HepG2 (cell line): ENCODE measurements around the gene BBC3. TPM values are rescaled to one million over a fixed set of nuclear protein-coding genes. Genes with fewer than 3 reads are reported as not detected.

Experiments
- ELF3 ChIP-seq: IDR thresholded peaks from 2 replicates; pipeline ENCODE4 v1.6.1; 2016; ENCODE audit warnings: missing genetic modification reagents, missing compliant biosample characterization
- ERF ChIP-seq: IDR thresholded peaks from 2 replicates; pipeline ENCODE4 v1.6.1; 2018; ENCODE audit warnings: missing biosample characterization, missing genetic modification reagents
- EZH2 ChIP-seq: conservative IDR thresholded peaks from 2 replicates; pipeline ENCODE4 v1.6.1; 2012; ENCODE audit warnings: mild to moderate bottlenecking, low read depth, low read length, moderate library complexity
- IKZF4 ChIP-seq: sonication (generic); formaldehyde crosslinking; IDR thresholded peaks from 2 replicates; pipeline ENCODE4 v1.5.1; 2020; ENCODE audit warnings: borderline replicate concordance, mild to moderate bottlenecking, low read depth, missing genetic modification reagents; ENCODE audit errors: not compliant biosample characterization
- KLF16 ChIP-seq, 2 experiments: sonication (generic) in 1 of 2; formaldehyde crosslinking in 1 of 2; IDR thresholded peaks; 2 replicates each; pipeline versions ENCODE4 v1.6.1 to v1.8.0; 2016 to 2023; ENCODE audit warnings: missing genetic modification reagents in 2 of 2, missing compliant biosample characterization in 1 of 2
- RFX5 ChIP-seq: IDR thresholded peaks from 2 replicates; pipeline ENCODE4 v1.6.1; 2011; ENCODE audit warnings: low read depth, low read length, improper control_type of control experiment
- SMAD1 ChIP-seq: sonication (generic); formaldehyde crosslinking; IDR thresholded peaks from 2 replicates; pipeline ENCODE4 v1.4.0; 2020; ENCODE audit warnings: missing genetic modification reagents, low read depth, mild to moderate bottlenecking, borderline replicate concordance
- SRSF1 ChIP-seq: fragments of 200-400 bp; formaldehyde crosslinking; optimal IDR thresholded peaks from 2 replicates; pipeline ENCODE3; 2017; ENCODE audit warnings: mild to moderate bottlenecking, low read depth, low read length, moderate library complexity
- ZC3H4 ChIP-seq: sonication (generic); formaldehyde crosslinking; IDR thresholded peaks from 2 replicates; pipeline ENCODE4 v1.4.0; 2020; ENCODE audit warnings: missing genetic modification reagents, borderline replicate concordance
- ZNF235 ChIP-seq: sonication (generic); formaldehyde crosslinking; IDR thresholded peaks from 2 replicates; pipeline ENCODE4 v1.8.1; 2023; ENCODE audit warnings: mild to moderate bottlenecking, missing genetic modification reagents, borderline replicate concordance
- polyA plus RNA-seq, 8 experiments: library from polyadenylated mRNA; depleted of rRNA in 3 of 8; stranded (reverse) in 7 of 8; unstranded in 1 of 8; fragments of >200 nt; fragmentation: Illumina TruSeq in 4 of 8; extraction: Trizol in 4 of 8; gene quantifications; 2 replicates each; pipeline versions ENCODE4 v1.2.1 to v1.2.3, GENCODE V29; 2011 to 2016; ENCODE audit warnings: low read depth in 4 of 8, missing spikeins in 1 of 8, mixed read lengths in 1 of 8; ENCODE audit not compliant: insufficient read depth in 1 of 8
- total RNA-seq, 5 experiments: library from RNA; depleted of rRNA; stranded (reverse); fragments of >200 nt; fragmentation: Illumina TruSeq; extraction: Trizol; gene quantifications; 2 replicates each; pipeline ENCODE4 v1.2.3, GENCODE V29; 2016; ENCODE audit warnings: low read depth in 1 of 5
- TF ChIP-seq, protein P1 (sequence below): sonication (generic); formaldehyde crosslinking; IDR thresholded peaks from 2 replicates; pipeline ENCODE4 v1.4.0; 2020; ENCODE audit warnings: missing genetic modification reagents, borderline replicate concordance
- TF ChIP-seq, protein P2 (sequence below): sonication (generic); formaldehyde crosslinking; IDR thresholded peaks from 2 replicates; pipeline ENCODE4 v1.4.0; 2020; ENCODE audit warnings: mild to moderate bottlenecking, missing genetic modification reagents
- TF ChIP-seq, protein P3 (sequence below): sonication (generic); formaldehyde crosslinking; IDR thresholded peaks from 2 replicates; pipeline ENCODE4 v1.5.0; 2020; ENCODE audit warnings: mild to moderate bottlenecking, missing genetic modification reagents, borderline replicate concordance
- TF ChIP-seq, protein P4 (sequence below): sonication (generic); formaldehyde crosslinking; IDR thresholded peaks from 2 replicates; pipeline ENCODE4 v1.4.0; 2020; ENCODE audit warnings: mild to moderate bottlenecking, missing genetic modification reagents
- TF ChIP-seq, protein P5 (sequence below): fragments of 450-650 bp; IDR thresholded peaks from 2 replicates; pipeline ENCODE4 v1.6.1; 2016

Gene BBC3
- total and polyA plus RNA-seq, 2 of the 13 experiments (the other 11 are each of a cell fraction or from before 2014, with no cell fraction given): 6.1 to 8.8 TPM

DNA sequence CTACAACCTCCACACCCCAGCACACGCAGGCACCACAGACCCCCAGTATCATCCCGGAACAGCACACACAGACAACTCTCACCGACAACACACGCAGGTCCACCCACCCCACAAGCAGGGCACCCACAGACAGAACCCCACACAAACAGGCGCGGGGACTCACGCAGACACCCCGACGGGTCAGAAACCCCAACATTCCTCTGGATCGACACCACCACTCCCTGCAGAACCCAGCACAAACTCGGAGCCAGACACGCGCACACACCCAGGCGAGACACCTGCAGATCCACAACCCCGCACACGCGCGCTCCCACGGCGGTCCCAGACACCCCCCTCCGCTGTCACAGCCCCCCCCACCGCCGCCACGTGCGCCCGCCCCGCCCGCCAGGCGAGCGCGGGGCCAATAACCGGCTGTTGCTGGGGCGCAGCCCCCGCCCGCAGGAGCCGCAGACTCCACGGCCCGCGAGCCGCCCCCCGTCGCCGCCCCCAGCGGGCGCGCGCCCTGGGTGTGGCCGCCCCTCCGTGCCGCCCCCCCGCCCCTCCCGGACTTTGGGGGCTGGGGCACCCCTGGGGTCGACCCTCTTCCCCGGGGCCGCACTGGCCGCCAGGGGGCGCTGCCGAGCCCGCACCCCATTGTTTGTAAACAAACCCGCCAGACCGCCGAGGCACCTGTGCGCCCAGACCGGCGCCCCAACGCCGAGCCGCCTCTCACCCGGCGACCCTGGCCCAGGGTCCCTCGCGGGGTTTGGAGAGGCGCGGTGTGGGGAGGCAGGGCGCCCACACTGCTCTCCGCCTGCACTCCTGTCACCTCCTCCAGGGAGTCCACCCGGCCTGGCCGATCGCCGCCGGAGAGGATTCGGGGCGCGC lies 712 bp downstream of the BBC3 start (continued):
- TF ChIP-seq, protein P1, sequence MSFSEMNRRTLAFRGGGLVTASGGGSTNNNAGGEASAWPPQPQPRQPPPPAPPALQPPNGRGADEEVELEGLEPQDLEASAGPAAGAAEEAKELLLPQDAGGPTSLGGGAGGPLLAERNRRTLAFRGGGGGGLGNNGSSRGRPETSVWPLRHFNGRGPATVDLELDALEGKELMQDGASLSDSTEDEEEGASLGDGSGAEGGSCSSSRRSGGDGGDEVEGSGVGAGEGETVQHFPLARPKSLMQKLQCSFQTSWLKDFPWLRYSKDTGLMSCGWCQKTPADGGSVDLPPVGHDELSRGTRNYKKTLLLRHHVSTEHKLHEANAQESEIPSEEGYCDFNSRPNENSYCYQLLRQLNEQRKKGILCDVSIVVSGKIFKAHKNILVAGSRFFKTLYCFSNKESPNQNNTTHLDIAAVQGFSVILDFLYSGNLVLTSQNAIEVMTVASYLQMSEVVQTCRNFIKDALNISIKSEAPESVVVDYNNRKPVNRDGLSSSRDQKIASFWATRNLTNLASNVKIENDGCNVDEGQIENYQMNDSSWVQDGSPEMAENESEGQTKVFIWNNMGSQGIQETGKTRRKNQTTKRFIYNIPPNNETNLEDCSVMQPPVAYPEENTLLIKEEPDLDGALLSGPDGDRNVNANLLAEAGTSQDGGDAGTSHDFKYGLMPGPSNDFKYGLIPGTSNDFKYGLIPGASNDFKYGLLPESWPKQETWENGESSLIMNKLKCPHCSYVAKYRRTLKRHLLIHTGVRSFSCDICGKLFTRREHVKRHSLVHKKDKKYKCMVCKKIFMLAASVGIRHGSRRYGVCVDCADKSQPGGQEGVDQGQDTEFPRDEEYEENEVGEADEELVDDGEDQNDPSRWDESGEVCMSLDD: peak; percentile 98
- TF ChIP-seq, protein P2, sequence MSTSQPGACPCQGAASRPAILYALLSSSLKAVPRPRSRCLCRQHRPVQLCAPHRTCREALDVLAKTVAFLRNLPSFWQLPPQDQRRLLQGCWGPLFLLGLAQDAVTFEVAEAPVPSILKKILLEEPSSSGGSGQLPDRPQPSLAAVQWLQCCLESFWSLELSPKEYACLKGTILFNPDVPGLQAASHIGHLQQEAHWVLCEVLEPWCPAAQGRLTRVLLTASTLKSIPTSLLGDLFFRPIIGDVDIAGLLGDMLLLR (CRISPR knock-in tag): peak; percentile 23; the same call in 1 of the 2 replicates
- no peak for TF ChIP-seq ZC3H4 (CRISPR knock-in tag)
- 0 out of 4 replicates have a peak, but pooled peaks of 1 of the 2 experiments have one; percentile 5 for TF ChIP-seq KLF16 (CRISPR knock-in tag; IDR thresholded peaks at IDR 0.05)
- TF ChIP-seq ERF (CRISPR knock-in tag): 0 out of 2 replicates have a peak, but pooled peaks have one; percentile 13
- TF ChIP-seq ZNF235 (CRISPR knock-in tag): 0 out of 2 replicates have a peak, but pooled peaks have one; percentile 19
- TF ChIP-seq ELF3 (CRISPR knock-in tag): no peak
- TF ChIP-seq SRSF1: peak; percentile 68
- TF ChIP-seq SMAD1 (CRISPR knock-in tag): no peak
- TF ChIP-seq, protein P3, sequence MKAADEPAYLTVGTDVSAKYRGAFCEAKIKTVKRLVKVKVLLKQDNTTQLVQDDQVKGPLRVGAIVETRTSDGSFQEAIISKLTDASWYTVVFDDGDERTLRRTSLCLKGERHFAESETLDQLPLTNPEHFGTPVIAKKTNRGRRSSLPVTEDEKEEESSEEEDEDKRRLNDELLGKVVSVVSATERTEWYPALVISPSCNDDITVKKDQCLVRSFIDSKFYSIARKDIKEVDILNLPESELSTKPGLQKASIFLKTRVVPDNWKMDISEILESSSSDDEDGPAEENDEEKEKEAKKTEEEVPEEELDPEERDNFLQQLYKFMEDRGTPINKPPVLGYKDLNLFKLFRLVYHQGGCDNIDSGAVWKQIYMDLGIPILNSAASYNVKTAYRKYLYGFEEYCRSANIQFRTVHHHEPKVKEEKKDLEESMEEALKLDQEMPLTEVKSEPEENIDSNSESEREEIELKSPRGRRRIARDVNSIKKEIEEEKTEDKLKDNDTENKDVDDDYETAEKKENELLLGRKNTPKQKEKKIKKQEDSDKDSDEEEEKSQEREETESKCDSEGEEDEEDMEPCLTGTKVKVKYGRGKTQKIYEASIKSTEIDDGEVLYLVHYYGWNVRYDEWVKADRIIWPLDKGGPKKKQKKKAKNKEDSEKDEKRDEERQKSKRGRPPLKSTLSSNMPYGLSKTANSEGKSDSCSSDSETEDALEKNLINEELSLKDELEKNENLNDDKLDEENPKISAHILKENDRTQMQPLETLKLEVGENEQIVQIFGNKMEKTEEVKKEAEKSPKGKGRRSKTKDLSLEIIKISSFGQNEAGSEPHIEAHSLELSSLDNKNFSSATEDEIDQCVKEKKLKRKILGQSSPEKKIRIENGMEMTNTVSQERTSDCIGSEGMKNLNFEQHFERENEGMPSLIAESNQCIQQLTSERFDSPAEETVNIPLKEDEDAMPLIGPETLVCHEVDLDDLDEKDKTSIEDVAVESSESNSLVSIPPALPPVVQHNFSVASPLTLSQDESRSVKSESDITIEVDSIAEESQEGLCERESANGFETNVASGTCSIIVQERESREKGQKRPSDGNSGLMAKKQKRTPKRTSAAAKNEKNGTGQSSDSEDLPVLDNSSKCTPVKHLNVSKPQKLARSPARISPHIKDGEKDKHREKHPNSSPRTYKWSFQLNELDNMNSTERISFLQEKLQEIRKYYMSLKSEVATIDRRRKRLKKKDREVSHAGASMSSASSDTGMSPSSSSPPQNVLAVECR: peak; percentile 13; the same call in 1 of the 2 replicates
- TF ChIP-seq, protein P4, sequence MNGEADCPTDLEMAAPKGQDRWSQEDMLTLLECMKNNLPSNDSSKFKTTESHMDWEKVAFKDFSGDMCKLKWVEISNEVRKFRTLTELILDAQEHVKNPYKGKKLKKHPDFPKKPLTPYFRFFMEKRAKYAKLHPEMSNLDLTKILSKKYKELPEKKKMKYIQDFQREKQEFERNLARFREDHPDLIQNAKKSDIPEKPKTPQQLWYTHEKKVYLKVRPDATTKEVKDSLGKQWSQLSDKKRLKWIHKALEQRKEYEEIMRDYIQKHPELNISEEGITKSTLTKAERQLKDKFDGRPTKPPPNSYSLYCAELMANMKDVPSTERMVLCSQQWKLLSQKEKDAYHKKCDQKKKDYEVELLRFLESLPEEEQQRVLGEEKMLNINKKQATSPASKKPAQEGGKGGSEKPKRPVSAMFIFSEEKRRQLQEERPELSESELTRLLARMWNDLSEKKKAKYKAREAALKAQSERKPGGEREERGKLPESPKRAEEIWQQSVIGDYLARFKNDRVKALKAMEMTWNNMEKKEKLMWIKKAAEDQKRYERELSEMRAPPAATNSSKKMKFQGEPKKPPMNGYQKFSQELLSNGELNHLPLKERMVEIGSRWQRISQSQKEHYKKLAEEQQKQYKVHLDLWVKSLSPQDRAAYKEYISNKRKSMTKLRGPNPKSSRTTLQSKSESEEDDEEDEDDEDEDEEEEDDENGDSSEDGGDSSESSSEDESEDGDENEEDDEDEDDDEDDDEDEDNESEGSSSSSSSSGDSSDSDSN (CRISPR knock-in tag): no peak
- no peak for TF ChIP-seq EZH2
- TF ChIP-seq, protein P5, sequence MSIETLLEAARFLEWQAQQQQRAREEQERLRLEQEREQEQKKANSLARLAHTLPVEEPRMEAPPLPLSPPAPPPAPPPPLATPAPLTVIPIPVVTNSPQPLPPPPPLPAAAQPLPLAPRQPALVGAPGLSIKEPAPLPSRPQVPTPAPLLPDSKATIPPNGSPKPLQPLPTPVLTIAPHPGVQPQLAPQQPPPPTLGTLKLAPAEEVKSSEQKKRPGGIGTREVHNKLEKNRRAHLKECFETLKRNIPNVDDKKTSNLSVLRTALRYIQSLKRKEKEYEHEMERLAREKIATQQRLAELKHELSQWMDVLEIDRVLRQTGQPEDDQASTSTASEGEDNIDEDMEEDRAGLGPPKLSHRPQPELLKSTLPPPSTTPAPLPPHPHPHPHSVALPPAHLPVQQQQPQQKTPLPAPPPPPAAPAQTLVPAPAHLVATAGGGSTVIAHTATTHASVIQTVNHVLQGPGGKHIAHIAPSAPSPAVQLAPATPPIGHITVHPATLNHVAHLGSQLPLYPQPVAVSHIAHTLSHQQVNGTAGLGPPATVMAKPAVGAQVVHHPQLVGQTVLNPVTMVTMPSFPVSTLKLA: peak; percentile 26
- no peak for TF ChIP-seq RFX5
- TF ChIP-seq IKZF4 (CRISPR knock-in tag): no peak
